ENCODE results near the gene KCTD5. TPM values are rescaled to one million over a fixed set of nuclear protein-coding genes. Genes with fewer than 3 reads are reported as not detected.

Gene KCTD5, protein sequence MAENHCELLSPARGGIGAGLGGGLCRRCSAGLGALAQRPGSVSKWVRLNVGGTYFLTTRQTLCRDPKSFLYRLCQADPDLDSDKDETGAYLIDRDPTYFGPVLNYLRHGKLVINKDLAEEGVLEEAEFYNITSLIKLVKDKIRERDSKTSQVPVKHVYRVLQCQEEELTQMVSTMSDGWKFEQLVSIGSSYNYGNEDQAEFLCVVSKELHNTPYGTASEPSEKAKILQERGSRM
- total RNA-seq: 19.9 and 27.9 TPM in 2 replicates

DNA sequence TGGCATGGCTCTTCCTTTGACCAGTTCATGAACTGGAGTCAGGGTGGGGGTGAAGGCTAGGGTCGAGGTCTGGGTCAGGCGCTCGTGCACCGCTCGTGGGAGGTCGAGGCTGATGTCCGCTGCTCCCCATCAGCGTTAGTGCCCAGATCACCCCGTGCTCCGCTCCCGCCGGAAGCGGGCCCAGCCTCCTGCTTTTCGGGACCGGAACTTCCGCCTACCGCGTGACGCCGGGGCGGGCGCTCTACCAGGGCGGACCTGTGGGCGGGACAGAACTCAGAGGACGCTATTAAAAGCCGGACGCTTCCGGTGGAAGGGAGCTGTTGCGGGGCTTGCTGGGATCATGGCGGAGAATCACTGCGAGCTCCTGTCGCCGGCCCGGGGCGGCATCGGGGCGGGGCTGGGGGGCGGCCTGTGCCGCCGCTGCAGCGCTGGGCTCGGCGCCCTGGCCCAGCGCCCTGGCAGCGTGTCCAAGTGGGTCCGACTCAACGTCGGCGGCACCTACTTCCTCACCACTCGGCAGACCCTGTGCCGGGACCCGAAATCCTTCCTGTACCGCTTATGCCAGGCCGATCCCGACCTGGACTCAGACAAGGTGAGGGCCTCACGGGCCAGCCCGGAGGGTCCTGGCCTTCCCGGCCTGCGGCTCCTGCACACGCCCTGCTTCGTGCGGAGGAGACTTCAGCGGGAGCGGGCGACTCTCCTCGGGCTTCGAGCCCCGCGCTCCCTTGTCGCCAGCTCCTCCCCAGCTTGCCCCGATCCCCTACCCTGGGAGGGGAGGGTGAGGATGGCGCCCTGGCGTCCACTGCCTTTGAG lies at the start of gene KCTD5:
KCTD5 (plus strand) TSS at position 315 of the 813 bp plus-strand sequence; CDS start at position 341, 26 bp downstream.

DNA sequence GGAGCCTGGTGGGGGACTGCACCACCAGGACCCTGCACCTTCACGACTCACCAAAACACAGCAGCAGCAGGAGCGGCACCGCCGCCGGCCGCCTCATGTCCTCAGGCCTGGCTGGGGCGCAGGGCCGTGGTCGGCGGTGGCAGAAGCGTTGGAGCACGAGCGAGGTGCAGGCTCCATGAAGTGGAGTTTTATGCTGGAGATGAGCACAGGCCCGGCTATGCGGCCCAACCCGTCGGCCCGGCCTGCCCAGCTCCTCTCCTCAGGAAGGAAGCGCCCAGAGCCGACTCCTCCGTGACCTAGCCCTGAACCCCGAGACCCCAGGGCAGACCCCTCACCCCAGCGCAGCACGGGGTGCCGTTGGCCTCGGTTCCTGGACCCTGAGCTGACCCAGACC lies 37.7 kb downstream of the KCTD5 start, which contains the start of gene PRSS27:
PRSS27 (minus strand) TSS at position 161 of the 394 bp plus-strand sequence; CDS start at position 97, 64 bp downstream.

DNA sequence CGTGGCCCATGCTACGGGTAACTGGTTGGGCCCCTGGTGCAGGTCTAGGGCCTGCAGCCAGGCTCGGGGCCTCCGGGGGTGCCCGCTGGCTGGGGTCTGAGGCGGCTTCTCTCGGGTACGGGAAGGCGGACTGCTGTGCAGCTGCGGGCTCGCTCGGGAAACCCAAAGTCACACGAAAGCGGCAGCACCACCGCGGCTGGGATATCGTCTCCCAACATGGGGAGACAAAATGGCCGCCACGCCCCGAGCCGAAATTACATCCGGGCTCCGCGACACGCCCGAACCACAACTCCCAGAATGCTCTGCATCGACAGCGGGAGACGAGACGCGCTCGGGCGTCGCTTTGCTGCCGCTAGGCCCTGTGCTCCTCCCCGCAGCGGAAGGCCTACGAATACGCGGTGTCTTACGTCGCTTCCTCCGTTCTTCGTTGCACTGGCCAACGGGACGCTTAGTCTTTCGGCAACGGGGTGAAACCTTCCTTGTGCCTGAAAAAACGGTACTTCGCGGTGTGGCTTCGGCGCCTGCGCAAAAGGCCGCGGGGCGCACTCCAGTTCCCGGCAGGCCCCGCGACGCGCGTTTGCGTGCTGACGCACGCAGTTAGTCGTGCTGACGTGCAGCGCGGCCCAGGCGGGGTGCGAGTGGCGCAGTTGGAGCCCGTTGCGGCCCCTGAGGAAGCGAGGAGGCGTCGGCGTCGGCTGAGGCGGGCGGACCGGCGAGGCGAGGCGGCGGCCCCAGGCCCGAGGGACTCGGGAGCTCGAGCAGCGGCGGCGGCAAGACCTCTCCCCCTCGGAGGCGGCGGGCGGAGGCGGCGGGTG lies 69.9 kb downstream of the KCTD5 start, which contains the start of gene SRRM2:
SRRM2 (plus strand) TSS at position 604 of the 815 bp plus-strand sequence. CDS start 3,727 bp downstream, outside the sequence.

Other genes starting within 250 kb of the KCTD5 start
- gene TEDC2, start 222.4 kb upstream of the KCTD5 start, total RNA-seq: 7.4 and 9.1 TPM in 2 replicates
- not detected in 2 replicates for gene NTN3, start 211.2 kb upstream of the KCTD5 start, total RNA-seq
- gene TBC1D24, start 207.4 kb upstream of the KCTD5 start, total RNA-seq: 9.7 and 10.6 TPM in 2 replicates
- 4.3 and 4.5 TPM in 2 replicates for gene ATP6V0C, start 168.6 kb upstream of the KCTD5 start, total RNA-seq
- 27.6 and 36.2 TPM in 2 replicates for gene AMDHD2, start 162.2 kb upstream of the KCTD5 start, total RNA-seq
- not detected in 2 replicates for gene CEMP1, start 151.1 kb upstream of the KCTD5 start, total RNA-seq
- gene PDPK1, start 144.5 kb upstream of the KCTD5 start, total RNA-seq: 16.2 and 26.7 TPM in 2 replicates
- 0.32 and 0.46 TPM in 2 replicates for gene PRSS27, start 37.7 kb downstream of the KCTD5 start, total RNA-seq
- gene SRRM2, start 70.1 kb downstream of the KCTD5 start, total RNA-seq: 31.9 and 36.7 TPM in 2 replicates
- 394 and 1,158 TPM in 2 replicates for gene ELOB, start 94.8 kb downstream of the KCTD5 start, total RNA-seq
- not detected in 2 replicates for gene PRSS33, start 105.0 kb downstream of the KCTD5 start, total RNA-seq
- gene PRSS41, start 115.9 kb downstream of the KCTD5 start, total RNA-seq: not detected in 2 replicates
- 1.9 TPM in 1 of 2 replicates, not detected in the other for gene PRSS21, start 134.7 kb downstream of the KCTD5 start, total RNA-seq
- 0.65 and 1.5 TPM in 2 replicates for gene ZG16B, start 147.8 kb downstream of the KCTD5 start, total RNA-seq
- gene PRSS22, start 175.6 kb downstream of the KCTD5 start, total RNA-seq: not detected in 2 replicates
- gene FLYWCH2, start 200.7 kb downstream of the KCTD5 start, total RNA-seq: 70.5 and 86.8 TPM in 2 replicates
- gene FLYWCH1, start 229.4 kb downstream of the KCTD5 start, total RNA-seq: 31.3 and 33.1 TPM in 2 replicates